DOHH2 (cell line): Measurements from ENCODE around the gene HSBP1L1.
"Not testable (repeated sequence)": the region's sequence is repeated elsewhere in the genome, so short reads cannot be mapped to it uniquely, and the experiment has no call there.

Experiments used
- H3F3A ChIP-seq: fragments of 200-600 bp; sonication (generic), shearing (Covaris generic); 2 replicates; pipeline ENCODE4 v1.6.0; 2016; ENCODE audit warnings: antibody characterized with exemption, mild to moderate bottlenecking; ENCODE audit not compliant: control insufficient read depth, insufficient read depth
- H3K27ac ChIP-seq: fragments of 200-600 bp; sonication (generic); 2 replicates; pipeline ENCODE4 v1.5.1; 2014; ENCODE audit warnings: low read depth, mild to moderate bottlenecking, low read length, moderate library complexity
- H3K27me3 ChIP-seq: fragments of 200-600 bp; sonication (generic); 2 replicates; pipeline ENCODE4 v1.6.1; 2014; ENCODE audit warnings: mild to moderate bottlenecking, low read length, mixed read lengths; ENCODE audit not compliant: control insufficient read depth
- H3K36me3 ChIP-seq: fragments of 200-600 bp; sonication (generic); 2 replicates; pipeline ENCODE4 v1.6.1; 2014; ENCODE audit warnings: mild to moderate bottlenecking, low read length, moderate library complexity, mixed read lengths; ENCODE audit not compliant: control insufficient read depth
- H3K4me1 ChIP-seq: fragments of 200-600 bp; sonication (generic); 2 replicates; pipeline ENCODE4 v1.6.1; 2014; ENCODE audit warnings: mild to moderate bottlenecking, low read length, mixed read lengths; ENCODE audit not compliant: control insufficient read depth
- H3K4me2 ChIP-seq: fragments of 200-600 bp; sonication (generic); 2 replicates; pipeline ENCODE4 v1.6.0; 2014; ENCODE audit warnings: mild to moderate bottlenecking, low read length, moderate library complexity
- H3K4me3 ChIP-seq: fragments of 200-600 bp; sonication (generic); 2 replicates; pipeline ENCODE4 v1.5.1; 2014; ENCODE audit warnings: mild to moderate bottlenecking, low read length, mixed read lengths
- H3K79me2 ChIP-seq: fragments of 200-600 bp; sonication (generic); 2 replicates; pipeline ENCODE4 v1.6.1; 2014; ENCODE audit warnings: mild to moderate bottlenecking, low read length, mixed read lengths; ENCODE audit not compliant: control insufficient read depth
- H3K9me2 ChIP-seq: fragments of 200-600 bp; sonication (generic); replicated peaks from 2 replicates; pipeline ENCODE4 v1.6.1; 2014; ENCODE audit warnings: mild to moderate bottlenecking, low read length, mixed read lengths; ENCODE audit not compliant: control insufficient read depth
- H3K9me3 ChIP-seq: fragments of 200-600 bp; sonication (generic); 2 replicates; pipeline ENCODE4 v1.6.1; 2014; ENCODE audit warnings: antibody characterized with exemption, low read length, mixed read lengths; ENCODE audit not compliant: control insufficient read depth, insufficient read depth
- H4K20me1 ChIP-seq: fragments of 200-600 bp; sonication (generic); 2 replicates; pipeline ENCODE4 v1.6.0; 2014; ENCODE audit warnings: low read depth, mild to moderate bottlenecking, antibody characterized with exemption, low read length, moderate library complexity; ENCODE audit not compliant: control insufficient read depth, insufficient read depth
- EZH2phosphoT487 ChIP-seq: fragments of 200-600 bp; sonication (generic); IDR thresholded peaks from 2 replicates; pipeline ENCODE4 v1.6.1; 2017; ENCODE audit warnings: borderline replicate concordance, mild to moderate bottlenecking, antibody characterized with exemption, low read length, moderate library complexity, mixed read lengths
- TF ChIP-seq, protein P1 (sequence below): fragments of 200-600 bp; sonication (generic); IDR thresholded peaks from one replicate; pipeline ENCODE4 v1.5.1; 2014; ENCODE audit warnings: antibody characterized with exemption, mild to moderate bottlenecking, low read depth, low read length; ENCODE audit not compliant: poor library complexity, severe bottlenecking

Gene HSBP1L1

DNA sequence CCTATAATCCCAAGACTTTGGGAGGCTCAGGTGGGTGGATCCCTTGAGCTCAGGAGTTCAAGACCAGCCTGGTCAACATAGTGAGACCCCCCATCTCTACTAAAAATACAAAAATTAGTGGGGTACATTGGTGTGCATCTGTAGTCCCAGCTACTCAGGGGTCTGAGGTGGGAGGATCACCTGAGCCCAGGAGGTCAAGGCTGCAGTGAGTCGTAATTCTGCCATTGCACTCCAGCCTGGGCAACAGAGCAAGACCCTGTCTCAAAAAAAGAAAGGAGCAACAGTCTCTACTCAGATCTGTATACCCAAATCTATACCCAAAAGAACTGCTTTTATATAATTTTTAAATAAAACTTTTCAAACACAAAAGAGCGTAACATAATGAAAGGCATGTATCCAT lies 5.5 kb upstream of the HSBP1L1 start:
- H3F3A ChIP-seq: no peaks in the 10 kb centered on the region; the same call in none of the 2 replicates
- no peaks in the 10 kb centered on the region for H3K27me3 ChIP-seq
- no peaks in the 10 kb centered on the region for H3K9me2 ChIP-seq
- TF ChIP-seq EZH2phosphoT487: no peak
- TF ChIP-seq, protein P1, sequence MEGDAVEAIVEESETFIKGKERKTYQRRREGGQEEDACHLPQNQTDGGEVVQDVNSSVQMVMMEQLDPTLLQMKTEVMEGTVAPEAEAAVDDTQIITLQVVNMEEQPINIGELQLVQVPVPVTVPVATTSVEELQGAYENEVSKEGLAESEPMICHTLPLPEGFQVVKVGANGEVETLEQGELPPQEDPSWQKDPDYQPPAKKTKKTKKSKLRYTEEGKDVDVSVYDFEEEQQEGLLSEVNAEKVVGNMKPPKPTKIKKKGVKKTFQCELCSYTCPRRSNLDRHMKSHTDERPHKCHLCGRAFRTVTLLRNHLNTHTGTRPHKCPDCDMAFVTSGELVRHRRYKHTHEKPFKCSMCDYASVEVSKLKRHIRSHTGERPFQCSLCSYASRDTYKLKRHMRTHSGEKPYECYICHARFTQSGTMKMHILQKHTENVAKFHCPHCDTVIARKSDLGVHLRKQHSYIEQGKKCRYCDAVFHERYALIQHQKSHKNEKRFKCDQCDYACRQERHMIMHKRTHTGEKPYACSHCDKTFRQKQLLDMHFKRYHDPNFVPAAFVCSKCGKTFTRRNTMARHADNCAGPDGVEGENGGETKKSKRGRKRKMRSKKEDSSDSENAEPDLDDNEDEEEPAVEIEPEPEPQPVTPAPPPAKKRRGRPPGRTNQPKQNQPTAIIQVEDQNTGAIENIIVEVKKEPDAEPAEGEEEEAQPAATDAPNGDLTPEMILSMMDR: no peak
- peaks cover 5% of the 10 kb centered on the region for H3K79me2 ChIP-seq
- no peak overlapping the region for H3K27ac ChIP-seq
- peaks cover 43% of the 10 kb centered on the region for H3K4me1 ChIP-seq
- no peaks in the 10 kb centered on the region for H3K36me3 ChIP-seq
- H3K9me3 ChIP-seq: no peaks in the 10 kb centered on the region
- H4K20me1 ChIP-seq: no peaks in the 10 kb centered on the region
- H3K4me3 ChIP-seq: no peak overlapping the region
- no peak overlapping the region for H3K4me2 ChIP-seq

DNA sequence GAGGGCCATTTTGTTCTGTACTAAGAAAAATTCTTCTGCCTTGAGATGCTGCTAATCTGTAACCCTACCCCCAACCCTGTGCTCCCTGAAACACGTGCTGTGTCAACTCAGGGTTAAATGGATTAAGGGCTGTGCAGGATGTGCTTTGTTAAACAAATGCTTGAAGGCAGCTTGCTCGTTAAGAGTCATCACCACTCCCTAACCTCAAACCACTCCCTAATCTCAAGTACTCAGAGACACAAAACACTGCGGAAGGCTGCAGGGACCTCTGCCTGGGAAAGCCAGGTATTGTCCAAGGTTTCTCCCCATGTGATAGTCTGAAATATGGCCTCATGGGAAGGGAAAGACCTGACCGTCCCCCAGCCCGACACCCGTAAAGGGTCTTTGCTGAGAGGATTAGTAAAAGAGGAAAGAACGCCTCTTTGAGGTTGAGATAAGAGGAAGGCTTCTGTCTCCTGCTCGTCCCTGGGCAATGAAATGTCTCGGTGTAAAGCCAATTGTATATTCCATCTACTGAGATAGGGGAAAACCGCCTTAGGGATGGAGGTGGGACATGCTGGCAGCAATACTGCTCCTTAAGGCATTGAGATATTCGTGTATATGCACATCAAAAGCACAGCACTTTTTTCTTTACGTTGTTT lies 4.2 kb upstream of the HSBP1L1 start:
- H4K20me1 ChIP-seq, H3F3A ChIP-seq, H3K9me3 ChIP-seq, H3K27me3 ChIP-seq, H3K9me2 ChIP-seq, H3K36me3 ChIP-seq: not testable (repeated sequence)
- Histone ChIP-seq H3K4me2 (peak overlapping the region; percentile 75), H3K79me2 (peaks cover 17% of the 10 kb centered on the region), H3K4me1 (peaks cover 46% of the 10 kb centered on the region), H3K4me3 (peak overlapping the region; percentile 65), H3K27ac (peak overlapping the region; percentile 9; the same call in 1 of the 2 replicates)

DNA sequence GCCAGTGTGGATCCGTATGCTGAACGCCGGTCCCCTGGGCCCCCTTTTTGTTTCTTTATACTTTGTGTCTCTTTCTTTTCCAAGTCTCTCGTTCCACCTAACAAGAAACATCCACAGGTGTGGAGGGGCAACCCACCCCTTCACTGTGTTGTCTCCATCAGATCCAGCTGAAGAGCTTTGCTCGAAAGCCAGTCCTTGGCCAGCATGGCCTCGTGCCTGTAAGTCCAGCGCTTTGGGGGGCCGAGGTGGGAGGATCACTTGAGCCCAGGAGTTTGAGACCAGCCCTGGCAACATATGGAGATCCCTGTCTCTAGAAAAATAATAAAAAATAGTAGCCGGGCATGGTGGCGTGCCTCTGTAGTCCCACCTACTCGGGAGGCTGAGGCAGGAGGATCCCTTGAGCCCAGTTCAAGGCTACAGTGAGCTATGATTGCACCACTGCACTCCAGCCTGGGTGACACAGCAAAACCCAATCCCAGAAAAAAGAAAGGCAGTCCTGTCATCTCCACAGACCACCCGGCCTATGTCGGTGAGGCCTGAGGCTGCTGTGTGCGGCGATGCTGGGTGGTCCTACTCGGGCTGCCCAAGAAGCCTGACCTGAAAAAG lies 3.4 kb upstream of the HSBP1L1 start:
- Histone ChIP-seq H3K79me2 (peaks cover 24% of the 10 kb centered on the region), H3K9me3 (no peaks in the 10 kb centered on the region), H3K9me2 (no peaks in the 10 kb centered on the region), H3K4me3 (peak overlapping the region; percentile 65), H3K27ac (no peak overlapping the region), H3K27me3 (no peaks in the 10 kb centered on the region), H3K36me3 (no peaks in the 10 kb centered on the region), H4K20me1 (no peaks in the 10 kb centered on the region), H3K4me2 (peak overlapping the region; percentile 75), H3K4me1 (peaks cover 53% of the 10 kb centered on the region), H3F3A (peaks cover 5% of the 10 kb centered on the region)
- TF ChIP-seq EZH2phosphoT487: no peak
- TF ChIP-seq, protein P1: no peak

DNA sequence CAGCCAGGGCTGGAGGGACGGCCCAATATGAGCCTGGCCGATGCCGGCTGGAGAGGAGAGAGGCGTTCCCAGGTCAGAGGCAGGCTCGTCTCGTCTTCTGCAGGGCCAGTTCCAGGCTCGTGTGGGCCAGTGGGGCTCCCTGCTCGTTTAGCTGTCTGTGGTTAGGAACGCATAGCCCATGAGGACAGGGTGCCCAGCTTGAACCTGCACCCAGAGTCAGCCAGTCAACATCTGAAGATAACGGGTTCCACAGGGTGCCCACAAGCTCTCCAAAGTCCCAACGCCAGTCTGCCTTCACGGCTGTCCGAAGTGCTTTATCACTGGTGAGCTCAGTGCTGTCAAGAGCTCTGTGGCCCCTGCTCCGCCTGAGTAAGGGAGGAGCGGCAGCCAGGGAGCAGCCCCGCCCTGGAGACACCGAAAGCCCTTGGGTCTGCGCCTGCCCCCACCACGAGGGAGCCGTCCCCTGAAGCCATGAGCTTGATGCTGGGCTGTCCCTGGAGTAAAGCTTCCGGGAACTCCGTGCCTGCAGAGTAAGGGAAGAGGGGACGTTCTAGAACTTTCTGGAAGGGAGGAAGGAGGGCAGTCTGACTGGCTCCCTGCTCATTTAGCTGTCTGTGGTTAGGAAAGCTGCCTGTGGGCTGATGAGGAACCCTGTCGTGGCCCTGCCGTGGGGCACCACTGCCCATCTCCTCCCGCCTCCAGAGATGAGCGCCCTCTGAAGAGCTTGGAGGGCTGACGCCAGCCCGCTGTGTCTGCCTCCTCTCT lies 2.7 kb upstream of the HSBP1L1 start:
- TF ChIP-seq, protein P1: no peak
- TF ChIP-seq EZH2phosphoT487: no peak
- no peak overlapping the region for H3K4me2 ChIP-seq
- no peaks in the 10 kb centered on the region for H3K9me3 ChIP-seq
- H3F3A ChIP-seq: peaks cover 9% of the 10 kb centered on the region
- no peaks in the 10 kb centered on the region for H3K27me3 ChIP-seq
- peaks cover 5% of the 10 kb centered on the region for H3K36me3 ChIP-seq
- H3K4me3 ChIP-seq: no peak overlapping the region
- H3K27ac ChIP-seq: no peak overlapping the region
- peaks cover 60% of the 10 kb centered on the region for H3K4me1 ChIP-seq
- no peaks in the 10 kb centered on the region for H3K9me2 ChIP-seq
- H3K79me2 ChIP-seq: peaks cover 30% of the 10 kb centered on the region
- no peaks in the 10 kb centered on the region for H4K20me1 ChIP-seq
